DOHH2 (cell line): ENCODE data around the gene RNF44.
A peak's percentile ranks its signal among the peaks of the same experiment; 100 is the strongest.

Experiments
- H3F3A ChIP-seq: fragments of 200-600 bp; sonication (generic), shearing (Covaris generic); 2 replicates; pipeline ENCODE4 v1.6.0; 2016; ENCODE audit warnings: antibody characterized with exemption, mild to moderate bottlenecking; ENCODE audit not compliant: control insufficient read depth, insufficient read depth
- H3K27ac ChIP-seq: fragments of 200-600 bp; sonication (generic); 2 replicates; pipeline ENCODE4 v1.5.1; 2014; ENCODE audit warnings: low read depth, mild to moderate bottlenecking, low read length, moderate library complexity
- H3K27me3 ChIP-seq: fragments of 200-600 bp; sonication (generic); 2 replicates; pipeline ENCODE4 v1.6.1; 2014; ENCODE audit warnings: mild to moderate bottlenecking, low read length, mixed read lengths; ENCODE audit not compliant: control insufficient read depth
- H3K36me3 ChIP-seq: fragments of 200-600 bp; sonication (generic); 2 replicates; pipeline ENCODE4 v1.6.1; 2014; ENCODE audit warnings: mild to moderate bottlenecking, low read length, moderate library complexity, mixed read lengths; ENCODE audit not compliant: control insufficient read depth
- H3K4me1 ChIP-seq: fragments of 200-600 bp; sonication (generic); 2 replicates; pipeline ENCODE4 v1.6.1; 2014; ENCODE audit warnings: mild to moderate bottlenecking, low read length, mixed read lengths; ENCODE audit not compliant: control insufficient read depth
- H3K4me2 ChIP-seq: fragments of 200-600 bp; sonication (generic); 2 replicates; pipeline ENCODE4 v1.6.0; 2014; ENCODE audit warnings: mild to moderate bottlenecking, low read length, moderate library complexity
- H3K4me3 ChIP-seq: fragments of 200-600 bp; sonication (generic); 2 replicates; pipeline ENCODE4 v1.5.1; 2014; ENCODE audit warnings: mild to moderate bottlenecking, low read length, mixed read lengths
- H3K79me2 ChIP-seq: fragments of 200-600 bp; sonication (generic); 2 replicates; pipeline ENCODE4 v1.6.1; 2014; ENCODE audit warnings: mild to moderate bottlenecking, low read length, mixed read lengths; ENCODE audit not compliant: control insufficient read depth
- H3K9me2 ChIP-seq: fragments of 200-600 bp; sonication (generic); replicated peaks from 2 replicates; pipeline ENCODE4 v1.6.1; 2014; ENCODE audit warnings: mild to moderate bottlenecking, low read length, mixed read lengths; ENCODE audit not compliant: control insufficient read depth
- H3K9me3 ChIP-seq: fragments of 200-600 bp; sonication (generic); 2 replicates; pipeline ENCODE4 v1.6.1; 2014; ENCODE audit warnings: antibody characterized with exemption, low read length, mixed read lengths; ENCODE audit not compliant: control insufficient read depth, insufficient read depth
- H4K20me1 ChIP-seq: fragments of 200-600 bp; sonication (generic); 2 replicates; pipeline ENCODE4 v1.6.0; 2014; ENCODE audit warnings: low read depth, mild to moderate bottlenecking, antibody characterized with exemption, low read length, moderate library complexity; ENCODE audit not compliant: control insufficient read depth, insufficient read depth
- CTCF ChIP-seq: fragments of 200-600 bp; sonication (generic); IDR thresholded peaks from one replicate; pipeline ENCODE4 v1.5.1; 2014; ENCODE audit warnings: antibody characterized with exemption, mild to moderate bottlenecking, low read depth, low read length; ENCODE audit not compliant: poor library complexity, severe bottlenecking
- EZH2phosphoT487 ChIP-seq: fragments of 200-600 bp; sonication (generic); IDR thresholded peaks from 2 replicates; pipeline ENCODE4 v1.6.1; 2017; ENCODE audit warnings: borderline replicate concordance, mild to moderate bottlenecking, antibody characterized with exemption, low read length, moderate library complexity, mixed read lengths

The RNF44 gene

GRCh38 chr5:176531902-176532493 is 5.2 kb downstream of the RNF44 start:
- Histone ChIP-seq H3K4me3 (peak overlapping the region; percentile 56), H3K27ac (peak overlapping the region; percentile 96), H3K4me1 (peaks cover 84% of the 10 kb centered on the region), H3K4me2 (peak overlapping the region; percentile 87), H3K9me3 (no peaks in the 10 kb centered on the region), H3K79me2 (peaks cover 55% of the 10 kb centered on the region), H3K27me3 (no peaks in the 10 kb centered on the region), H3F3A (peaks cover 19% of the 10 kb centered on the region), H3K36me3 (peaks cover 89% of the 10 kb centered on the region), H3K9me2 (no peaks in the 10 kb centered on the region), H4K20me1 (peaks cover 14% of the 10 kb centered on the region)
- no peak for TF ChIP-seq CTCF
- TF ChIP-seq EZH2phosphoT487 = no peak

- peaks cover 84% of the 10 kb centered on the region for H3K4me1 ChIP-seq
- H3K27ac ChIP-seq = peak overlapping the region; percentile 96
- H3K36me3 ChIP-seq = peaks cover 88% of the 10 kb centered on the region
- H3K9me3 ChIP-seq = no peaks in the 10 kb centered on the region
- H4K20me1 ChIP-seq = peaks cover 14% of the 10 kb centered on the region
- H3K79me2 ChIP-seq = peaks cover 53% of the 10 kb centered on the region
- peaks cover 23% of the 10 kb centered on the region for H3F3A ChIP-seq
- H3K4me2 ChIP-seq = peak overlapping the region; percentile 87
- H3K27me3 ChIP-seq = no peaks in the 10 kb centered on the region
- no peaks in the 10 kb centered on the region for H3K9me2 ChIP-seq
- H3K4me3 ChIP-seq = peak overlapping the region; percentile 56
- TF ChIP-seq EZH2phosphoT487 (no peak), CTCF (no peak)
These were observed 6.0 kb downstream of the RNF44 start for GRCh38 chr5:176530983-176531901.

- no peak for TF ChIP-seq CTCF
- no peak for TF ChIP-seq EZH2phosphoT487
- Histone ChIP-seq H3K36me3 (peaks cover 82% of the 10 kb centered on the region), H4K20me1 (peaks cover 14% of the 10 kb centered on the region)
These were observed 6.7 kb downstream of the RNF44 start for GRCh38 chr5:176530393-176530982.

More at GRCh38 chr5:176530393-176530982, 6.7 kb downstream of the RNF44 start:
- peaks cover 45% of the 10 kb centered on the region for H3K79me2 ChIP-seq
- no peaks in the 10 kb centered on the region for H3K27me3 ChIP-seq
- H3K4me1 ChIP-seq = peaks cover 83% of the 10 kb centered on the region
- no peaks in the 10 kb centered on the region for H3K9me2 ChIP-seq
- no peaks in the 10 kb centered on the region for H3K9me3 ChIP-seq
- H3K27ac ChIP-seq = peak overlapping the region; percentile 96
- H3K4me3 ChIP-seq = peak overlapping the region; percentile 56
- peaks cover 24% of the 10 kb centered on the region for H3F3A ChIP-seq
- peak overlapping the region; percentile 87 for H3K4me2 ChIP-seq
